Subcutaneous adipose tissue (tissue), 4 donors: ENCODE measurements around the gene VGLL4. TPM values are rescaled to one million over a fixed set of nuclear protein-coding genes. Genes with fewer than 3 reads are reported as not detected.

Source experiments
- total RNA-seq, 4 donors: library from RNA; depleted of rRNA; stranded (reverse); fragments of >200 nt; gene quantifications; one replicate each; pipeline ENCODE4 v1.1.0, GENCODE V29; 2016
- TF ChIP-seq, protein P1 (sequence below): fragments of 450-650 bp; IDR thresholded peaks from one replicate; pipeline ENCODE4 v1.5.1; 2016; ENCODE audit warnings: low read depth, mild to moderate bottlenecking, control low read depth, antibody characterized with exemption, moderate library complexity

Gene VGLL4, protein sequence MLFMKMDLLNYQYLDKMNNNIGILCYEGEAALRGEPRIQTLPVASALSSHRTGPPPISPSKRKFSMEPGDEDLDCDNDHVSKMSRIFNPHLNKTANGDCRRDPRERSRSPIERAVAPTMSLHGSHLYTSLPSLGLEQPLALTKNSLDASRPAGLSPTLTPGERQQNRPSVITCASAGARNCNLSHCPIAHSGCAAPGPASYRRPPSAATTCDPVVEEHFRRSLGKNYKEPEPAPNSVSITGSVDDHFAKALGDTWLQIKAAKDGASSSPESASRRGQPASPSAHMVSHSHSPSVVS
- total RNA-seq = 10 to 100 TPM; 37.6 to 47.8 (median 40.4) TPM

DNA sequence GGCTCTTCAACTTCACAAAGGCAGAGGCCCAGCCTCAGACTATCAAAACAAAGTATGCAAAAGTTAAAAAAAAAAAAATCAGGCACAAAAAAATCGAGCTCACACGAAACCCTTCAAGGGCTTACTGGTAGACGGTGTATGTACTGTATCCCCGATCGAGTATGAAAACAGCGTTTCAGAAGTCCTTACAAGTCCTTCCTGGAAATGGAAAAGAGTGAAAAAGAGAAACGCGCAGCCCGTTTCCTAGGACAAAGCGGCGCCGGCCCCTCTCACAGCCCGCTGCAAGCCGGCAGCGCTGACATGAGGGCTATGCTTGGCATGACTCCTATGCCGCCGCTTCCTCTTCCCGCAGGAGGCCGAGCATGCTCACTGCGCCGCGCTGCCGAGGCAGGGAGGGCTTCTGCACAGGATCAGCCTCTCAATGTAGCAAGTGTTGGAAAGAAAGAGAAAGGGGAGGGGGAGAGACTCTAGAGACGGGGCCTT is at the start of gene VGLL4:
TSS of gene VGLL4 (minus strand) at position 311 of the 483 bp plus-strand sequence. CDS start 397 bp downstream, outside the sequence.
- TF ChIP-seq, protein P1, sequence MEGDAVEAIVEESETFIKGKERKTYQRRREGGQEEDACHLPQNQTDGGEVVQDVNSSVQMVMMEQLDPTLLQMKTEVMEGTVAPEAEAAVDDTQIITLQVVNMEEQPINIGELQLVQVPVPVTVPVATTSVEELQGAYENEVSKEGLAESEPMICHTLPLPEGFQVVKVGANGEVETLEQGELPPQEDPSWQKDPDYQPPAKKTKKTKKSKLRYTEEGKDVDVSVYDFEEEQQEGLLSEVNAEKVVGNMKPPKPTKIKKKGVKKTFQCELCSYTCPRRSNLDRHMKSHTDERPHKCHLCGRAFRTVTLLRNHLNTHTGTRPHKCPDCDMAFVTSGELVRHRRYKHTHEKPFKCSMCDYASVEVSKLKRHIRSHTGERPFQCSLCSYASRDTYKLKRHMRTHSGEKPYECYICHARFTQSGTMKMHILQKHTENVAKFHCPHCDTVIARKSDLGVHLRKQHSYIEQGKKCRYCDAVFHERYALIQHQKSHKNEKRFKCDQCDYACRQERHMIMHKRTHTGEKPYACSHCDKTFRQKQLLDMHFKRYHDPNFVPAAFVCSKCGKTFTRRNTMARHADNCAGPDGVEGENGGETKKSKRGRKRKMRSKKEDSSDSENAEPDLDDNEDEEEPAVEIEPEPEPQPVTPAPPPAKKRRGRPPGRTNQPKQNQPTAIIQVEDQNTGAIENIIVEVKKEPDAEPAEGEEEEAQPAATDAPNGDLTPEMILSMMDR = no peak

DNA sequence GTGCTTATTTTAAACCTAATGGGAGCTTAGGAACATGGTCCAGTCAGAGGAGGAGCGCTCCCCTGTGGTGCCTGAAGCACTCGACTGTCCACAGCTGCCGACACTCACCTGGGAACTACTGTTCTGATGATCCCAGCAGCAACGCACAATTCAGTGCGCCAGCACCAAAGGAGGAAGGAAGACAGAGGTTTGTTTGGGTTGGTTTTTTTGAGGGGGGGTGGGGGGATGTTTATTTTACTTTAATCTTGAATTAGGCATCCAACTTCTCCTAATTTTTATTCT is 48.8 kb upstream of the VGLL4 start:
- TF ChIP-seq, protein P1 = no peak

DNA sequence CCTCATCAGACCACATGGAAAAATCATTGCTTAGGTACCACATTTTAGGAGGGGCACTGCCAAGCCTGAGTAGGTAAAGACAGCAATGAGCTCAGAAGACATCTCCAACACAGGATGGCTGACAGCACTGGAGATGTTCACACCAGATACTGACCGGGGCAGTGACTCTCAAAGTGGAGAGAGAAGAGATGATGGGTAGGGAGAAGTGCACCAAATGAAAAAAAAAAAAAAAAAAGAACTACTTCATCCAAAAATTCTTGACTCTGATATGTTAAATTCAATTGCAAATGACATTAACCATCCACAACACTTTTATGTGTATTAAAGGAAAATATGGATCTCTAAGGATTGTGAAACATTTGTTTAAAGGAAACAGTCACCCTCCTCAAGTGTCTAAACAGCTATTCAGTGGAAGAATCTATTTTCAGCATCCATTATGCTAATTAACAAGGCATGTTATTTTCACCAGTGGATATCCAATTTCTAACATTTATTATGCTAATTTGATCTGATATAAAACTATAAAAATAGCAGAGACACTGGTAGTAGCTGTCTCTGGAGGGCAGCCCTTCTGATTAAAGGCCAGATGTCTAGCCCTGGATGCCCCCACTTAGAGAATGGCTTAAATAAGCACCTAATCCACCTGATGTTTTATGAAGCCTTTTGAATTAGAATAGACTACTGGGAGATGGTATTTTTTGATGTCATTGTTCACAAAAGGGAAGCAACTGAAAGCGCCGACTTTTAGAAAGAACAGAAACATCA is 48.2 kb upstream of the VGLL4 start:
- TF ChIP-seq, protein P1 = no peak

DNA sequence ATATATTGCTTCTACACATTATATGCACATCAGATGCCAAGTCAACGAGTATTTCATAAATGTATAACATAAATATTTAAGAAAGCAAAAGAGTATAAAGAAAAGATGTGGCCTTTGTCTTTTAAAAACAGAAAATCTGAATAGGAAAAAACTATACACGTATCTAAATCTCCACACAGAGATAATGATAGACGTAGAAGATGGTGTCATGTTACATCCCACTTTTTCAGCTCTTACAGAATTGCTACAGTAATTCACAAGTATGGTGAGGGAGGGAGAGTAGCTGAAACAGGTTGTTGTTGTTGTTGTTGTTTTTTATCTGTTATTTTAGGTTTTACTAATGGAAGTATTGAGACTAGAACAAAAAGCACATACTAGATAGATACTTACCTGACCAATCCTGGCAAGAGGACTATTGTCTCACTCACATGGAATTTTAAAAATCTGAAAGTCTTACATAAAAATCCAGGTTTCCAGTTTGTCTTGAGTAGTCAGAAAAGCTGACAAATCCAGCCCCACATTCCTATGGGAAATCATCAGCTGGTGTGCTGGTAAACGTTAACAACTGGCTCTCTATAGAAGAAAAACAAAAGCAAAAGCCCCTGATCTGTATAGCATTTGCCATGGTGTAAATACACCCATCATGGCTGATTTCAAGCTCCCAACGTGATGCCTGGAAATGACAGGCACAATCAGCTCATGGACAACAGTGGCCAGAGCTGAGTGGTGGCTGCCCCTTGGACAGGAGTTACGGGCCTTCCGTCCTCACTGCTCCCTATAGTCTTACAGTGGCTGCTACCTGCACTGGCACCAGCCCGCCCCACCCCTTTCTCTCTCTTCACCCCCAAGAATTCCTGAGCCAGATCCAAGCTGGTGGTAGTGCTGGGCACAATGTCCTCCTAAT is 47.4 kb upstream of the VGLL4 start:
- TF ChIP-seq, protein P1 = no peak

DNA sequence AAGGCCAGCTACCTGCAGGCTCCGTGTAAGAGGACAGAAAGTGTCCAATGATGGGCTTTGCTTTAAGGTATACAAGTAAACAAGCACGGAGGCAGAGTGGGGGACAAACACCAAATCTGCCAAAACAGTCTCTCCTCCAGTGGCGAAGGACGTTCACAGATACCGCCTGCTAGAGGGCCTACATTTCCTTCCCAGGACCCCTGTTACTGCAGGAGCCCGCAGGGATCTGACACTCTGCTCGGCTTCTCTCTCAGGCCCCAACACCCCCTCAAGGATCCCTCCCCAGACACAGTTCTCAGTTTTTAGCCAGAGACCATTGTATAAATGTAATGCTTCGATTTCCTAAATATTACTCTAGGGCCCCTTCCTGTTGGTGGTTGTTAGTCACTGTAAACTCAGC is 46.0 kb upstream of the VGLL4 start:
- TF ChIP-seq, protein P1 = no peak

DNA sequence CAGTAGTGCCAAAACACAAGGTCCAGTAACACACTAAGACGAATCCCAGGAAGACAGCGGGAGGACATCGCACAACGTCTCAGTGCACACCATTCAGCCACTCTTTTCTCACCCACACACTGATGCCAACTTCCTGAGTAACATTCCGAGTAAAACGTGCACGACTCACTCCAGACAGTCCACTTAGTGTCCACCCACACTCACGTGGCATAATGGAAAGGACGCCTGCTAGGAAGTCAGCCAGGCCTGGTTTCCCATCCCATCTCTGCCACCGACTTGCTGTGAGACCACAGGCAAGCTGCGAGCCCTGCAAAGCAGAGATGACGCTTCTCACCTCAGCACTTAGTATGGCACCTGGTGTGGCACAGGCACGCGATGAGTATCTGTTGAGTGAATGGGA is 36.8 kb upstream of the VGLL4 start:
- TF ChIP-seq, protein P1 = no peak
